ENCODE data around the gene PNMA8C. TPM values are rescaled to one million over a fixed set of nuclear protein-coding genes. Genes with fewer than 3 reads are reported as not detected.

PNMA8C gene
- total RNA-seq: under 0.01 and 0.30 TPM in 2 replicates

DNA sequence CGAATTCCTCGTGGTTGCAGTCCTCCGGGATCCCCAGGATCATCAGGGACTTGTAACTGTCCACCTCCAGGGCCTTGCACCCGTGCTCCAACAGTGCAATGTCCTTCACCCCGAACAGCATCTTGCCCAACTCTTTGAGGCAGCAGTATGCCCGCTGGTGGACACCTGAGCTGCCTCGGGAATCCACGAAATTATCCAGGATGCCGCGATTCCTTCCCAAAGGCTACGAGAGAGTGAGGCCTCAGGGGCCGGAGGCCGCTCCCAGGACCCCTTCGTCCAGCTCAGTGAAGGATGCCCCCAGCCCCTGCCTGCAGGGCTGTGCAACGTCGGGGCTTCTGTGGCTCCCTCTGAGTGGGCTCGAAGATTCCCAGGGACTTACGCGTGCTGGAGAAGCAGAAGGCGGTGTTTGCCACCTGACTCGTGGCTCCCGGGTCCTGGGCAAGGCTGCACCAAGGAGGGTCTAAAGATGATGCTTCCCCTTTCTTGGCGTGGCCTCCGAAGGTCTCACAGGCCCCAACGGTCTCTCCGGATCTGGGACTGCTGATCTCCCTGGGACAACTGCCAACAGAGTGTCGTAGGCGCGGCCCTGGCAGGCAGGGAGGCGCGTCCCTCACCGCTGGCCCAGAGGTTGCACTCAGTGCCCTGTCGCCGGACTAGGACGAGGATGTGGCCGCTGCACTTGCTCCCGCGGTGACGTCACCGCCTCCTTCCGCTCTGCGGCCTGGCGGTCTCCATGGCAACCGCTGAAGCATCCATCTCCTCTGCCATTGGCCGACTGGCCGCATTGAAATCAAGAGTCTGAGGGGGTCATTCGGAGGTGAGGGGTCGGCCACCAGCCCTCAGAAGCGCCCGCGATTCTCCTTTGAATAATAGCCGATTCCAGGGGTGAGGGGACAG lies at the start of gene PNMA8C:
PNMA8C (minus strand) TSS at position 698 of the 897 bp plus-strand sequence; CDS start at position 121, 577 bp downstream.

DNA sequence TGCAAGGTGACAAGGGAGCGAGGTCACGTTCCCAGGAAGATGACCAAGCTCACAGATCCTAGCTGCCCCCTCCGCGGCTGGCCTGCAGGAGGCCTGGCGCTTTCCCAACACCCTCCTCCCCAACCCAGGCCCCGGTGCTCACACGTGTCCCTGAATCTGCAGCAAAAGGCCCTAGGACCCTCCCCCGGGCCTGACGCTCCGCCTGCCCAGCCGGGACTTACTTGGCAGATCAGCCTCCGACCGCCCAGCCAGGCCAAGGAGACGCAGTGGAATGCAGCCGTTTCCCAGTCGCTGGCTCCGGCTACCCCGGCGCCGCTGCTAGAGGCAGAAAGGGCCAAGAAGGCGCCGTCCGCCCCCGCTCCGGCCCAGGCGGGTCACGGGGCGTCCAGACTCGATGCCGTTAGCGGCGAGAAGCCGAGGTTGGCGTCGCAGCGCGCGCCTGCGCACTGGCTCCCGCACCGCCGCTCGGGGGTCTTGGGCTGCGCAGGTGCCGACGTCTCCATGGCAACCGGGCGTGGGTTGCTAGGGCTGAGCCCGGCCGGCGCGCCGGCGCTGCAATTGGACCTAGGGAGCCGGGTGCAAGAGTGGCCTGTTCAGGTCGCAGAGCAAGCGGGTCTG lies 42.5 kb upstream of the PNMA8C start, which contains the start of gene PNMA8A:
PNMA8A (minus strand) TSS at position 448 of the 618 bp plus-strand sequence. CDS start 528 bp downstream, outside the sequence.

DNA sequence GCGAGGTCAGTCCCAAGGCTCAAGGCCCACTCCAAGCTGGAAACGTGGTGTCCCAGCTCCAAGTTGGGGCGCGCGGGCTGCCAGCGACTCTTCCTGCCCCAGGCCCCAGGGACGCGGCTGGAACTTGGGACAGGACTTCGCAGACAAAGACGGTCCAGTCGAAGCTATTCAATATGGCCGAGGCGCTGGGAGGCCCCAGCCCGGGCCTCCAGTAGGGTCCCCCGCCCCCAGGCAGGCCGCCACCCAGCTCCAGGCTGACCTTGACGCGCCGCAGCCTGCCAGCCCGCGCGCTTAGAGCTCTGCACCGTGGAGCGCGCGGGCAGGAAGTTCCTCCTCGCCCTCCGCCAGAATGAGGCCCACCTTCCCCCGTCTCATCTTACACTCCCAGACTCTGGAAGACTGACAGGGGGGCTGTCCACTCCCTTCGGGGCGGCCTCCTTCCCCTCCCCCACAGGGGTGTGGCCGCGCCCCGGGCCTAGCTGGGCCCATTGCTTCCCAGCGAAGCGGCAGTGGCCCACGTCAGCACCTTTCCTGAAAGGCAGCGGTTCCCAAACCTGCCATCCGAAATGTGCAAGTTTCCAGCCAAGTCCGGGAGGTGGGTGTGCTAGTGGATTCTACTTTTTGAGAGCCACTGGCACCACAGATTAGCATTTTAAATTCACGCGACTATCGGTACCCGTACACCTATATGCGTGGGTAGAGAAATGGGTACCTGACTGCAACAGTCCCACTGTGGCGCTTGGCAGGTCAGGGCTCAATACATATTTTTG lies 15.3 kb downstream of the PNMA8C start, which contains the start of gene CCDC8:
CCDC8 (minus strand) TSS at position 303 of the 770 bp plus-strand sequence. CDS start 754 bp downstream, outside the sequence.

Other genes starting within 250 kb of the PNMA8C start
- gene IGFL1, start 199.2 kb downstream of the PNMA8C start, total RNA-seq: not detected in 2 replicates
- 0.97 and 7.0 TPM in 2 replicates for gene HIF3A, start 131.9 kb downstream of the PNMA8C start, total RNA-seq
- gene PPP5C, start 81.8 kb downstream of the PNMA8C start, total RNA-seq: 65.3 and 81.8 TPM in 2 replicates
- gene CCDC8, start 15.4 kb downstream of the PNMA8C start, total RNA-seq: 2.9 and 6.2 TPM in 2 replicates
- 2.3 and 7.1 TPM in 2 replicates for gene PNMA8A, start 42.6 kb upstream of the PNMA8C start, total RNA-seq
- under 0.01 TPM in 2 replicates for gene PNMA8B, start 66.9 kb upstream of the PNMA8C start, total RNA-seq
- gene CALM3, start 172.4 kb upstream of the PNMA8C start, total RNA-seq: 167 and 263 TPM in 2 replicates
- 0.32 and 1.4 TPM in 2 replicates for gene PTGIR, start 196.2 kb upstream of the PNMA8C start, total RNA-seq
- gene GNG8, start 207.3 kb upstream of the PNMA8C start, total RNA-seq: not detected in 2 replicates
- 0.15 TPM in 1 of 2 replicates, not detected in the other for gene DACT3, start 232.2 kb upstream of the PNMA8C start, total RNA-seq

All from epithelial cell of umbilical artery (primary cell).